Type B pancreatic cell (in vitro differentiated cells): ENCODE measurements around the gene SYNGAP1. TPM values are rescaled to one million over a fixed set of nuclear protein-coding genes. Genes with fewer than 3 reads are reported as not detected.
A peak's percentile ranks its signal among the peaks of the same experiment; 100 is the strongest.

Experiments used
- DNase-seq: peaks from one replicate; pipeline ENCODE4 v3.0.0; 2021; ENCODE audit warnings: mixed read lengths; ENCODE audit not compliant: unreplicated experiment; ENCODE audit errors: extremely low spot score
- H3K27ac Mint-ChIP-seq: 2 replicates; pipeline ENCODE4 v1.8.0; 2021; ENCODE audit warnings: mild to moderate bottlenecking, mixed read lengths
- H3K27me3 Mint-ChIP-seq: 2 replicates; pipeline ENCODE4 v1.8.0; 2021; ENCODE audit warnings: mixed read lengths
- H3K36me3 Mint-ChIP-seq: 2 replicates; pipeline ENCODE4 v1.8.0; 2021; ENCODE audit warnings: mixed read lengths
- H3K4me1 Mint-ChIP-seq: one replicate; pipeline ENCODE4 v1.8.0; 2021; ENCODE audit warnings: mixed read lengths; ENCODE audit not compliant: unreplicated experiment
- H3K4me3 Mint-ChIP-seq: 2 replicates; pipeline ENCODE4 v1.8.0; 2021; ENCODE audit warnings: mild to moderate bottlenecking, mixed read lengths
- H3K9me3 Mint-ChIP-seq: 2 replicates; pipeline ENCODE4 v1.8.0; 2021; ENCODE audit warnings: mixed read lengths
- total RNA-seq: library from RNA; stranded (reverse); gene quantifications from 2 replicates; pipeline ENCODE4 v1.2.1, GENCODE V29; 2021; ENCODE audit warnings: low replicate concordance
- TF ChIP-seq, protein P1 (sequence below): fragments of 200-600 bp; sonication (generic); conservative IDR thresholded peaks from 2 replicates; pipeline ENCODE4 v1.5.0; 2021; ENCODE audit warnings: antibody characterized with exemption, mild to moderate bottlenecking

SYNGAP1 gene
- total RNA-seq, 1 donor from 2014 or later = 74.1 TPM

DNA sequence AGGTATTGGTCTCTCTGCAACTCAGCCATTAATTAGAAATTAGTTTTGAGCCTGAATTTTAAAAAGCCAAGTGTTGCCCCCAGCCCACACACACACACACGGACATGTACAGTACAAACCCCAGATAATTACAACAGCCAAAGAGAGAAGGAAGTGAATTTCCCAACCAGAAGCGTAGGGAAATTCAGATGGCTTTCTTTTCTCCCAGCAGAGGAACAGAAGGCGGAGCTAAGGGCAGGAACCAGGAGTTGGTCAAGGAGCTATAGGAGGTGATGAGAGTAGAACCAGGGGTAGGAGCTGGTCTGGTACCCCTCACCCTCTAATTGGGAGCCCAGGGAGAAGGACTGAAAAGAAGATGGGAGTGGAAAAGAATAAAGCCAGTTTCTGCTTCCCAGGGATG, 30.6 kb downstream of the SYNGAP1 start:
- peaks cover 24% of the 10 kb centered on the region for H3K4me1 Mint-ChIP-seq
- peak overlapping the region; percentile 36 for H3K27ac Mint-ChIP-seq
- peak overlapping the region; percentile 25 for H3K4me3 Mint-ChIP-seq
- no peaks in the 10 kb centered on the region for H3K27me3 Mint-ChIP-seq
- H3K9me3 Mint-ChIP-seq = no peaks in the 10 kb centered on the region
- DNase-seq = no peak
- H3K36me3 Mint-ChIP-seq = peaks cover 18% of the 10 kb centered on the region
- TF ChIP-seq, protein P1, sequence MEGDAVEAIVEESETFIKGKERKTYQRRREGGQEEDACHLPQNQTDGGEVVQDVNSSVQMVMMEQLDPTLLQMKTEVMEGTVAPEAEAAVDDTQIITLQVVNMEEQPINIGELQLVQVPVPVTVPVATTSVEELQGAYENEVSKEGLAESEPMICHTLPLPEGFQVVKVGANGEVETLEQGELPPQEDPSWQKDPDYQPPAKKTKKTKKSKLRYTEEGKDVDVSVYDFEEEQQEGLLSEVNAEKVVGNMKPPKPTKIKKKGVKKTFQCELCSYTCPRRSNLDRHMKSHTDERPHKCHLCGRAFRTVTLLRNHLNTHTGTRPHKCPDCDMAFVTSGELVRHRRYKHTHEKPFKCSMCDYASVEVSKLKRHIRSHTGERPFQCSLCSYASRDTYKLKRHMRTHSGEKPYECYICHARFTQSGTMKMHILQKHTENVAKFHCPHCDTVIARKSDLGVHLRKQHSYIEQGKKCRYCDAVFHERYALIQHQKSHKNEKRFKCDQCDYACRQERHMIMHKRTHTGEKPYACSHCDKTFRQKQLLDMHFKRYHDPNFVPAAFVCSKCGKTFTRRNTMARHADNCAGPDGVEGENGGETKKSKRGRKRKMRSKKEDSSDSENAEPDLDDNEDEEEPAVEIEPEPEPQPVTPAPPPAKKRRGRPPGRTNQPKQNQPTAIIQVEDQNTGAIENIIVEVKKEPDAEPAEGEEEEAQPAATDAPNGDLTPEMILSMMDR = no peak

DNA sequence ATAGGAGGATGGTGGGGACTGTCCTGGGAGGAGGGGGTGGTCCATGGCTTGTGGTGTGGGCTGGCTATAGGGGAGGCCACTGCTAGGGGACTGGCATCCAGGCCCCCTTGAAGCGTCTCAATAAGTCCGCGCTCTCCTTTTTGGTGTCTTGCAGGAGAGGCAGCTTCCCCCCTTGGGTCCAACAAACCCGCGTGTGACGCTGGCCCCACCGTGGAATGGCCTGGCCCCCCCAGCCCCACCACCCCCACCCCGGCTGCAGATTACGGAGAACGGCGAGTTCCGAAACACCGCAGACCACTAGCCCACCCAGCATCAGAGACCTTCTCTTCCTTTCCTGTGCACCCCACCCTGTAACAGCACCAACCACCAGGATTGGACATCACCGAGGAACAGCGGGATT, 31.7 kb downstream of the SYNGAP1 start:
- Mint-ChIP-seq H3K4me3 (no peak overlapping the region), H3K9me3 (no peaks in the 10 kb centered on the region), H3K4me1 (peaks cover 25% of the 10 kb centered on the region), H3K36me3 (peaks cover 16% of the 10 kb centered on the region), H3K27me3 (no peaks in the 10 kb centered on the region), H3K27ac (no peak overlapping the region)
- TF ChIP-seq, protein P1 = no peak
- no peak for DNase-seq

DNA sequence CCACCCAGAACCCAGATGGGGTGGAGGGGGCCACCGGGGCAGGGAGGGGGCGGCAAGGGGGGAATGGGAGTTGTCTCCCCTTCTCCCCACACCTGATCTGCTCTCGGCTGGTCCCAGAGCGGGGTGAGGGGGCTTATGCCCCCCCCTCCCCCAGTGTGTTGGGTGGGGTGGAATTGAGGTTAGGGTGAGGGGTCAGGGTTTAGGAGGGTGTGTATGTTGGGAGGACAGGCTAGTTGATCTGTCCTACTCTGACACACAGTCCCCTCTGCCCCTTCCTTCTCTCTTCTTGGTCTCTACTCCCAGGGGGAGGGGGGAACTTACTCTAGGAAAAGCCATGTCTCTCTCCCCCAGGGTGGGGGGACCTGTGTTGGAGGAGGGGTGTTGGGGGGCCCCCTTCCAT, 32.6 kb downstream of the SYNGAP1 start:
- Mint-ChIP-seq H3K9me3 (no peaks in the 10 kb centered on the region), H3K4me1 (peaks cover 25% of the 10 kb centered on the region), H3K27me3 (no peaks in the 10 kb centered on the region), H3K27ac (no peak overlapping the region), H3K4me3 (no peak overlapping the region), H3K36me3 (peaks cover 22% of the 10 kb centered on the region)
- TF ChIP-seq, protein P1 = no peak
- DNase-seq = no peak

DNA sequence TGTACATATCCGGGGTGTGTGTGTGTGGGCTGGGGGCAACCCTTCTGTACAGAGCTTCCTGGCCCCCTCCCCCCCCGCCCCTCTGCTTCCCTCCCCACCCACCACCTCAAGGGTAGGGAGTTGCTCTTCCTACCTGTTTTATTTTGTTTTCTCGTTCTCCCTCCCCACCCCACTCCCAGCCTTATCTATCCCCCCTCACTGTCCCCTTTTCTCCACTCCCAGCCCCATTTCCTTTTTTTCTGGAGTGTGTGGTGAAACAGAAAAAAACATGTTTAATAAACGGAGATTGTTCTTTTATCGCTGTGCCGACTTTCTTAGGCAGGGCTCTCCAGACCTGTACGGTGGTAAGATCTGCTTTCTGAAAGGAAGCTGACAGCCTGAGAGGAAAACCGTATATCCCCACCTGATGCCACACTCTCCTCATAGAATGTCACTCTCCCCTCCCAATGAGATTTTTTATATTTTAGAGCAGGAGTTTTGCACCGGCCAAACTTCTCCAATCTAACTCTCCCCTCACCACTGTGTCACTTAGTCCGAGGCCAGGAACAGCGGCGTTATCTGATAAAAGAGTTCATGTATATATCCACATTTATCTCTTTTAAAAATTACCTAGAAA, 33.6 kb downstream of the SYNGAP1 start:
- peak overlapping the region; percentile 90 for H3K4me3 Mint-ChIP-seq
- DNase-seq = no peak
- H3K27ac Mint-ChIP-seq = peak overlapping the region; percentile 74
- TF ChIP-seq, protein P1 = no peak
- no peaks in the 10 kb centered on the region for H3K27me3 Mint-ChIP-seq
- H3K9me3 Mint-ChIP-seq = no peaks in the 10 kb centered on the region
- peaks cover 25% of the 10 kb centered on the region for H3K4me1 Mint-ChIP-seq
- peaks cover 18% of the 10 kb centered on the region for H3K36me3 Mint-ChIP-seq

DNA sequence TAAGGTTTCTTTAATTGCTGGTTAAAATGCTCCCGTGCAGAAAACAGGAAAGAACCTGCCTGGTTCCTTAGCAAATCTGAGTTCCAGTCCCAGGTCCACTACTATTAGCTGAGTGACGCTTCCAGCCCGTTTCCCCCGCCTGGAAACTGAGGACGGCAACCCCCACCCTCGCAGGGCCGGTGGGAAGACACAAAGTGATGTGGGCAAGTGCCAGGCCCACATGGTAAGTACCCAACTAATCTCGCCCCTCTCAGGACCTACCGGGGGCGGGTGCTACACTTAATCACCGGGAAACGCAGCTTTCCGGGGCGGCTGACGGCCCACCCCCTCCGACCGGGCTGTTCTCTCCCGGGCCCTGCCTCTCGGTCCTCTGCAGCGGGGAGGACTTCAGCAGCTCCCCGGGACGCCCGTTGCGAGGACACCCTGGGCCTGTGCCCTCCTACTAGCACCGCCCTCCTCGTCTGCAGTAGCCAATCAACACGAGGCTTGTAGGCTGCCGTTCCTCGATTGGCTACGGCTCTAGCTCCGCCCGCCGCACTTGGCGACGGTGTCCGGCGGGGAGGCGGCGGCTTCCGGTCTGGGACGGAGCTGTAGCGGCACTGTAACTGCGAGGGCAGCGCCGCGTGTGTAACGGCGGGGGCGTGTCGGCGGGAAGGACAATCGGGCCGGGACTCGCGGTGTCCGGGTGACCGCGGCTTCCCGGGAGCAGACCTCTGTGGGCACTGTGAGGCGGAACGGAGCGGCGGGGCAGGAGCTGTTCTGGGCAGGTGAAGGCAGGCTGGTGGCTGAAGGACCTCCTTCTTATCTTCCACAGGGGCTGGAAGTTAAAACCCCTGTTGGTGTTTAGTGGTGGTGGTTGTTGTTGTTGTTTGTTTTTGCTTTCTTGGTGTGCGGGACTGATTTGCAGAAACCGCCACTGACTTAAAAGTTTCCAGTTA, 34.4 kb downstream of the SYNGAP1 start, which contains the start of gene ZBTB9:
Gene ZBTB9 (plus strand): TSS at position 568 of the 938 bp plus-strand sequence. CDS start 525 bp downstream, outside the sequence.
- TF ChIP-seq, protein P1 = no peak
- Mint-ChIP-seq H3K36me3 (peaks cover 12% of the 10 kb centered on the region), H3K9me3 (no peaks in the 10 kb centered on the region), H3K27me3 (no peaks in the 10 kb centered on the region), H3K4me3 (peak within 1 kb of the TSS; percentile 90), H3K4me1 (peaks cover 25% of the 10 kb centered on the region), H3K27ac (peak within 1 kb of the TSS; percentile 74)
- peak; percentile 92 for DNase-seq
